ENCODE measurements around the gene TAS1R1.

Gene TAS1R1

DNA sequence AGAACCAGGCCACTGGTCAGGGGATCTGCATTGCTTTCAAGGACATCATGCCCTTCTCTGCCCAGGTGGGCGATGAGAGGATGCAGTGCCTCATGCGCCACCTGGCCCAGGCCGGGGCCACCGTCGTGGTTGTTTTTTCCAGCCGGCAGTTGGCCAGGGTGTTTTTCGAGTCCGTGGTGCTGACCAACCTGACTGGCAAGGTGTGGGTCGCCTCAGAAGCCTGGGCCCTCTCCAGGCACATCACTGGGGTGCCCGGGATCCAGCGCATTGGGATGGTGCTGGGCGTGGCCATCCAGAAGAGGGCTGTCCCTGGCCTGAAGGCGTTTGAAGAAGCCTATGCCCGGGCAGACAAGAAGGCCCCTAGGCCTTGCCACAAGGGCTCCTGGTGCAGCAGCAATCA, 19.7 kb downstream of the TAS1R1 start:
- DNase-seq = no peak

GRCh38 chr1:6577831-6578525, 22.9 kb downstream of the TAS1R1 start:
- no peak for DNase-seq

- DNase-seq = no peak
Measured at GRCh38 chr1:6578624-6579373, 23.7 kb downstream of the TAS1R1 start.

DNA sequence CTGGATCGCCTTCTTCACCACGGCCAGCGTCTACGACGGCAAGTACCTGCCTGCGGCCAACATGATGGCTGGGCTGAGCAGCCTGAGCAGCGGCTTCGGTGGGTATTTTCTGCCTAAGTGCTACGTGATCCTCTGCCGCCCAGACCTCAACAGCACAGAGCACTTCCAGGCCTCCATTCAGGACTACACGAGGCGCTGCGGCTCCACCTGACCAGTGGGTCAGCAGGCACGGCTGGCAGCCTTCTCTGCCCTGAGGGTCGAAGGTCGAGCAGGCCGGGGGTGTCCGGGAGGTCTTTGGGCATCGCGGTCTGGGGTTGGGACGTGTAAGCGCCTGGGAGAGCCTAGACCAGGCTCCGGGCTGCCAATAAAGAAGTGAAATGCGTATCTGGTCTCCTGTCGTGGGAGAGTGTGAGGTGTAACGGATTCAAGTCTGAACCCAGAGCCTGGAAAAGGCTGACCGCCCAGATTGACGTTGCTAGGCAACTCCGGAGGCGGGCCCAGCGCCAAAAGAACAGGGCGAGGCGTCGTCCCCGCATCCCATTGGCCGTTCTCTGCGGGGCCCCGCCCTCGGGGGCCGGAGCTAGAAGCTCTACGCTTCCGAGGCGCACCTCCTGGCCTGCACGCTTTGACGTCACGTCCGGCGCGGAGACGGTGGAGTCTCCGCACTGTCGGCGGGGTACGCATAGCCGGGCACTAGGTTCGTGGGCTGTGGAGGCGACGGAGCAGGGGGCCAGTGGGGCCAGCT, 24.4 kb downstream of the TAS1R1 start, which contains the start of gene ZBTB48:
Gene ZBTB48 (plus strand): TSS at position 621 of the 745 bp plus-strand sequence. CDS start 616 bp downstream, outside the sequence.
- DNase-seq = peak; percentile 98

DNA sequence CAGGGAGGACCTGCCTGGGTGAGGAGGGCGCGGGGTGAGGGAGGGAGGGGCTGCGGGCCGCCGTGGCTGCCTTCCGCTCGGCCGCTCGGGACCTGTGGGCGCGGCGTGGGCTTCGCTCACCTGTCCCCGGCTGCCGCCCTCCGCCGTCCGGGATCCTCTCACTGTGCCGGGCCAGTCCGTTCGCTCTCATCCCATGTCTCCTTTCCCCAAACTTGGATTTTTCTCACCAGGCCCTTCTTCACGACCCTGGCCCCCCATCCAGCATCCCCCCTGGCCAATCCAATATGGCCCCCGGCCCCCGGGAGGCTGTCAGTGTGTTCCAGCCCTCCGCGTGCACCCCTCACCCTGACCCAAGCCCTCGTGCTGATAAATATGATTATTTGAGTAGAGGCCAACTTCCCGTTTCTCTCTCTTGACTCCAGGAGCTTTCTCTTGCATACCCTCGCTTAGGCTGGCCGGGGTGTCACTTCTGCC, 25.0 kb downstream of the TAS1R1 start:
- DNase-seq = no peak

DNA sequence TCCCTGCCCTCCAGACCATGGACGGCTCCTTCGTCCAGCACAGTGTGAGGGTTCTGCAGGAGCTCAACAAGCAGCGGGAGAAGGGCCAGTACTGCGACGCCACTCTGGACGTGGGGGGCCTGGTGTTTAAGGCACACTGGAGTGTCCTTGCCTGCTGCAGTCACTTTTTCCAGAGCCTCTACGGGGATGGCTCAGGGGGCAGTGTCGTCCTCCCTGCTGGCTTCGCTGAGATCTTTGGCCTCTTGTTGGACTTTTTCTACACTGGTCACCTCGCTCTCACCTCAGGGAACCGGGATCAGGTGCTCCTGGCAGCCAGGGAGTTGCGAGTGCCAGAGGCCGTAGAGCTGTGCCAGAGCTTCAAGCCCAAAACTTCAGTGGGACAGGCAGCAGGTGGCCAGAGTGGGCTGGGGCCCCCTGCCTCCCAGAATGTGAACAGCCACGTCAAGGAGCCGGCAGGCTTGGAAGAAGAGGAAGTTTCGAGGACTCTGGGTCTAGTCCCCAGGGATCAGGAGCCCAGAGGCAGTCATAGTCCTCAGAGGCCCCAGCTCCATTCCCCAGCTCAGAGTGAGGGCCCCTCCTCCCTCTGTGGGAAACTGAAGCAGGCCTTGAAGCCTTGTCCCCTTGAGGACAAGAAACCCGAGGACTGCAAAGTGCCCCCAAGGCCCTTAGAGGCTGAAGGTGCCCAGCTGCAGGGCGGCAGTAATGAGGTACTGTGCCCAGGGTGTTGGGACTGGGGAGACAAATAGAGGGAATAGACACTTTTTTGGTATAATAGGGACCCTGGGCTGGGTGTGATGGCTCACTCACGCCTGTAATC, 25.7 kb downstream of the TAS1R1 start:
- DNase-seq = no peak

- peak; percentile 66 for DNase-seq
Measured at GRCh38 chr1:6581561-6582305, 26.6 kb downstream of the TAS1R1 start.

DNA sequence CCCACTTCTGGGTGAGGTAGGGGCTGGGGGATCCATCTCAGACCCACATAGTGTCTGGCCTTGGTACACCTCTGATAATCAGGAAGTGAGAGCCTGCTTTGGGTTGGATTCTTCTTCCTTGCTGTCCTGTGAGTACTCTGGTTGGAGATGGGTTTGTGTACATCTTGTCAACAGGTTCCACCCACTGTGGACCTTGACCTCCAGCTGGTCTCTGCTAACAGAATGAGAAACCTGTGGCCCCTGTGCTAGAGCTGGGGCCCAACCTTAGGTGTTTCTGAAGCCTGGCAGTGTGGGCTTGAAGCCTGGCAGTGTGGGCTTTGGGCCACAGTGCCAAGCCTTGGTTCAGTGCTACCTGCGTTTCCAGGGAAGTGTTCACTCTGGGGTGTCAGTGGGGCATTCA, 27.3 kb downstream of the TAS1R1 start:
- no peak for DNase-seq

DNA sequence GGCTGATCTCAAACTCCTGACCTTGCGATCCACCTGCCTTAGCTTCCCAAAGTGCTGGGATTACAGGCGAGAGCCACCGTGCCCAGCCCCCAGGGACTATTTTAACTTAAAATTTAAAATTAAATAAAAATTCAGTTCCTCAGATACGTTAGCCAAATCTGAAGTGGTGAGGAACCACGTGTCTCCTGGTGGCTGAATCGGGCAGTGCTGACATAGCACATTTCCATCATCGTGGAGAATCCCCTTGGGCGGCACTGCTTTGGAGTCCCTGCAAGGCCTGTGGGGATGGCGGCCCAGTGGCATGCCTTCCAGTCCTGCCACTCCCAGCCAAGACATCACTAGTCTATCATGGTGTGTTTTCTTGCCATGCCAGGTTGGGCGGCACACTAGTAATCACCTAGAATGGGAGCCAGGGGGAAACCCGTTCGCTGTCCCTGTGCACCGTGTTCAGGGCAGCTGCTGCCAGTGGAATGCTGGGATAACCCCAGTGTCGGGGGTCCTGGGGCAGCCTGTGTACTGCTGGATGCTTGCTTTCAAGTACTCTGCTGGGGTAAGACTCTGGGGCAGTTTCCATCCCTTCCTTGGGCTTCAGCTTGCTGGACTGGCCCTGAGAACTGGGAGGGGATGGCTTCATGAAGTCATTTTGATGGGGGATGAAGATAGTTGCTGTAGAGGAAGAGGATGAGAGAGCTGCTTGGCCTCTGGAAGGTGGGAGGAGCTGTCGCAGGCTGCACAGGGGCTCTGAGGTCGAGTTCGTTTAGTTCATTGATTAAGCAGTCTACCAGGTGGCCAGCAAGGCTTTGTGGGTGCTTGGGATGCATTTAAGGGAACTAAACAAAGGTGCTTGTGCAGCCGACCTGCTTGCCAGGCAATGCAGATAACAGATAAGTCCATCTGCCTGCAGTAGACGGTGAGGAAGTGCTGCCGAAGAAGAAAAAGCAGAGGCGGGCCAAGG, 29.3 kb downstream of the TAS1R1 start:
- no peak for DNase-seq

DNA sequence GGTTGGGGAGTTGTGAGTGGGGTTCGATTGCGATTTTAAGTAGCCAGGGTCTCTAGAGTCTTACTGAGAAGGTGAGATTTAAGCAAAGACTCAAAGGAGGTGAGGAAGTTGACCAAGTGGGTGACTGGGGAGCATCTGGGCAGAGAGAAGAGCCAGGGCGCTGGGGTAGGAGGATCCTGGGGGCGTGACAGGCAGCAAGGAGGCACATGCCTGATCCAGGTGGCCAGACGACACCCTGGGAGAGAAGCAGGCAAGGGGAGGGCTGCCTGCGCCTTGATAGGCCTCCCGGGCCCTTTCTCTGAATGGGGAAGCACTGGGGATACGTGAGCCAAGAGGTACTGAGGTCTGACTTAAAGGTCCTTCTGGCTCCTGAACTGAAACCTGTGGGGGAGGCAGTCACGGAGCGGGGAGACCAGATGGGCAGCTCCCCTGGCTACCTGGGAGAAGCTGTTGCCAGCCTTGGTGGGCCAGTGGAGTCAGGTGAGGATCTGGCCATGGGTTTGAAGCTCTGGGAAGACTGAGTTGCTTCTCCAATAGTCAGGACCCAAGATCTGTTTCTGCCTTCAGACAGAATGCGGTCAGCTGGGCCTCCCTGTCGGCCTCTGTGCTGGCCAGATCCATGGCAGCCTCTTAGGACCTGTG, 30.1 kb downstream of the TAS1R1 start:
- no peak for DNase-seq

GRCh38 chr1:6585841-6586240, 30.7 kb downstream of the TAS1R1 start:
- no peak for DNase-seq

- no peak for DNase-seq
Measured at GRCh38 chr1:6586404-6586816, 31.3 kb downstream of the TAS1R1 start.

DNA sequence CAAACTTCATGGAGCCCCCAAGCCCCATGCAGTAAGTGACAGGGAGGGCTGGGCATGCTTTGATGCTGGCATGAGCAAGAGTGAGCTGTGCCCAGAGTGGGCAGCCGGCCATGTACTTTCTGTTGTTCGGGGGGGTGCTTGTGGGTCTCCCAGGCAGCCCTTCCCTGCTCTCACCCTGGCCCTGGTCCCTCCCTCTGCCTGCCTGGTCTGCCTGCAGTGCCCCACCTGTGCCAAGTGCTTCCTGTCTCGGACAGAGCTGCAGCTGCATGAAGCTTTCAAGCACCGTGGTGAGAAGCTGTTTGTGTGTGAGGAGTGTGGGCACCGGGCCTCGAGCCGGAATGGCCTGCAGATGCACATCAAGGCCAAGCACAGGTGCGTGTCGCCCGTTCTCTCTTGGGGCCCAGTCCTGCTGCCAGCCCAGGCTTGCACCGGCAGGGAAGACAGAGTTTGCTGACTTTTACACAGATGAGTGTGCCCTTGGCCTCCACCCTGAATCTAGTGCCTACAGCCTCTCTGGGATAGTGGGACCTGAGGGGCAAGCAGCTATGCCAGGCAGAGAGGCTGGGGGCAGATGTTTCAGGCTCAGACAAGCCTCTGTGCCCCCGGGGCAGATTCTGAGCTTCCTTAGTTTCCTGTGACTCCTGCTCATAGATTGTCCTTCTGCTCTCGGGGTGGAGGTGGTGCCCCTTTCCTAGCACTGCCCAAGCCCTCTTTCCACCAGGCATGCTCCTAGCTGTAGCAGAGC, 32.3 kb downstream of the TAS1R1 start:
- no peak for DNase-seq

DNA sequence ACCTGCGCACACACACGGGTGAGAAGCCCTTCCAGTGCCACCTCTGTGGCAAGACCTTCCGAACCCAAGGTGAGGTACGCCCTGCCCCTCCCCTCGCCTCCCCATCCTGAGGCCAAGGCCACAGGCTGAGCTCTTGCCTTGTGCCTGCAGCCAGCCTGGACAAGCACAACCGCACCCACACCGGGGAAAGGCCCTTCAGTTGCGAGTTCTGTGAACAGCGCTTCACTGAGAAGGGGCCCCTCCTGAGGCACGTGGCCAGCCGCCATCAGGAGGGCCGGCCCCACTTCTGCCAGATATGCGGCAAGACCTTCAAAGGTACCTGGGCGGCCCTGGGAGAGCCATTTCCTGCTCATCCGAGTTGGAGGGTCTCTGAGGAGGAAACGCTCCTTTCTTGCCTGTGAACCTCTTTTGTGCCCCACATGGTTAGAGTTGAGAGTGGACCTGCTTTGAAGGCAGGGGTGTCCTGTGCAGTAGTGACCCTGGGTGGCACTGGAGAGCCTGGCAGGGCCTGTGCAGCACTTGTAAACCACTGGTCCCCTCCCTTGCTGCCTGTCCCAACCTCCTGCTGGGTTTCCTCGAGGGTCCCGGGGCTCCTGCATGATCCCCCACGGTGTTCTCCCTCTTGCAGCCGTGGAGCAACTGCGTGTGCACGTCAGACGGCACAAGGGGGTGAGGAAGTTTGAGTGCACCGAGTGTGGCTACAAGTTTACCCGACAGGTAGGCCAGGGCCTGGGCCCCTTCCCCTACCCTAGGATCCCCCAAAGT, 33.2 kb downstream of the TAS1R1 start:
- DNase-seq = no peak

GRCh38 chr1:6588893-6589520, 33.9 kb downstream of the TAS1R1 start:
- DNase-seq = no peak

- no peak for DNase-seq
Measured at GRCh38 chr1:6590046-6590445, 34.9 kb downstream of the TAS1R1 start.

DNA sequence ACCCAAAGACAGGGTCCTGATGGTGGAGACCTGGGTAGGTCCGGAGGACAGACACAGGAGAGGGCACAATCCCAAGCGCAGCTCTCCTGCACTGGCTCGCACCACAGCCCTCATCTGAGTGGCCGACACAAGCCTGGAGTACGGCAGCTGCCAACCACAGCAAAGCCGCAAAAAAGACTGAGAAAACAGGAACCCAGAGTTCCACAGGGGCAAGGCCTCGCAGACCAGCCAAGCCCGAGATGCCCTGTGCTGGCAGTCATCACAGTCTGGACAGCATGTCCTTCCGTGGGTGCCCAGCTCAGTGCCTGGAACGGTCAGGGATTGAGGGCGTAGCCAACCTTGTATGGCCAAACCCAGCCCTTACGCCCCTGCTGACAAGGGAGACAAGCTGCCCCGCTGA, 36.1 kb downstream of the TAS1R1 start:
- no peak for DNase-seq

DNA sequence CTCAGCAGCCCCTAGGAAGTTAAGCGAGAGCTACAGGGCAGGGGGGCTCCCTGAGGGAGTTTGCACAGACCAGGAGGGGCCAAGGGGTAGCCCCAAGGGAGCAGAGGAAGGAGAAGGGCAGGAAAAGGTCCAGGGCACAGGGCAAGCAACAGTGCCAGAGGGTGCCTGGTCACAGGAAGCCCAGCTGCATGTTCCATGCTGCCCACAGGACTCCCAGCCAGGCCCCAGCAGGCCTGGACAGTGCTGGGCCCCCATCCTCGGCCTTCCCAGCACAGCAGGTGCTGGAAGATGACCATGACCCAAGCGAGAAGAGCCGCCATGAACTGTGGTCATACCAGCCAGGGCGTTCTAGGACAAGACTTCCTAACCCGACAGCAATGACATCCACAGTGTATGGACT, 36.5 kb downstream of the TAS1R1 start:
- DNase-seq = no peak
